Kidney (tissue), 14 donors: ENCODE measurements around the gene ZNF445. TPM values are rescaled to one million over a fixed set of nuclear protein-coding genes. Genes with fewer than 3 reads are reported as not detected.

ENCODE experiments used
- DNase-seq, 5 donors: peaks; one replicate each; pipeline ENCODE4 v3.0.0-alpha.2; 2013 to 2020
- FAIRE-seq: peaks from 2 replicates; lab custom pipeline; 2012; peaks lifted over from hg19 to GRCh38; lab: Jason Lieb, UNC
- H3K27ac ChIP-seq, 2 donors: one replicate each; pipeline ENCODE4 v1.7.0; 2013; ENCODE audit warnings: low read depth in 2 of 2, low read length in 2 of 2, inconsistent platforms in 1 of 2
- H3K27me3 ChIP-seq: one replicate; pipeline ENCODE4 v1.7.1; 2013; ENCODE audit warnings: low read length, inconsistent platforms; ENCODE audit not compliant: control insufficient read depth, insufficient read depth
- H3K36me3 ChIP-seq, 3 donors: one replicate each; pipeline versions ENCODE4 v1.7.0 to v1.7.1; 2013; ENCODE audit warnings: low read length in 3 of 3, control low read depth in 1 of 3, inconsistent platforms in 1 of 3; ENCODE audit not compliant: insufficient read depth in 3 of 3, control insufficient read depth in 2 of 3
- H3K4me1 ChIP-seq, 3 donors: one replicate each; pipeline versions ENCODE4 v1.7.0 to v1.7.1; 2013; ENCODE audit warnings: low read length in 3 of 3, inconsistent platforms in 1 of 3, low read depth in 1 of 3; ENCODE audit not compliant: control insufficient read depth in 2 of 3, insufficient read depth in 2 of 3
- H3K4me3 ChIP-seq, 3 donors: one replicate each; pipeline versions ENCODE4 v1.7.0 to v1.8.1; 2013; ENCODE audit warnings: low read length in 3 of 3, control low read depth in 1 of 3, inconsistent platforms in 1 of 3
- H3K9ac ChIP-seq, 3 donors: one replicate each; pipeline versions ENCODE4 v1.7.0 to v1.7.1; 2013; ENCODE audit warnings: low read length in 3 of 3, control low read depth in 1 of 3, inconsistent platforms in 1 of 3
- H3K9me3 ChIP-seq, 3 donors: one replicate each; pipeline versions ENCODE4 v1.7.0 to v1.7.1; 2013; ENCODE audit warnings: low read length in 3 of 3, control low read depth in 1 of 3, inconsistent platforms in 1 of 3; ENCODE audit not compliant: control insufficient read depth in 2 of 3, insufficient read depth in 1 of 3
- intact Hi-C: fragments of 100-400 bp; cut with DNase I; formaldehyde crosslinking; loops from one replicate; pipeline ENCODE4 v1.11.1; 2022
- polyA plus RNA-seq: library from polyadenylated mRNA; stranded (reverse); fragments of 350-450 nt; fragmentation: Illumina TruSeq; extraction: RNeasy Lipid Tissue Mini Kit (QIAGEN cat#74804); gene quantifications from one replicate; pipeline ENCODE4 v1.2.3, GENCODE V29; 2014; ENCODE audit warnings: low read depth, low replicate concordance; ENCODE audit not compliant: insufficient read depth
- total RNA-seq: library from RNA; stranded (reverse); fragmentation: NEBNext Ultra II Directional; extraction: Animal tissue kit (Norgen Biotek cat#: 25700); gene quantifications from one replicate; pipeline ENCODE4 v1.2.1, GENCODE V29; 2021
- TF ChIP-seq, protein P1 (sequence below): IDR thresholded peaks from 3 replicates; pipeline ENCODE4 v1.5.1; 2012; ENCODE audit warnings: mild to moderate bottlenecking, moderate library complexity, borderline replicate concordance; ENCODE audit not compliant: insufficient read depth; ENCODE audit errors: extremely low read depth
- donor health status: control.
- donor health status: control.
- donor health status: control.
- donor health status: control.
- donor health status: control.
- donor health status: DM: yes; HTN: yes; CAD: no.
- donor health status: Normal renal cell carcinoma (clear cell type).

ZNF445 gene
- total and polyA plus RNA-seq, 2 donors from 2014 or later = 2.3 to 19.6 TPM

DNA sequence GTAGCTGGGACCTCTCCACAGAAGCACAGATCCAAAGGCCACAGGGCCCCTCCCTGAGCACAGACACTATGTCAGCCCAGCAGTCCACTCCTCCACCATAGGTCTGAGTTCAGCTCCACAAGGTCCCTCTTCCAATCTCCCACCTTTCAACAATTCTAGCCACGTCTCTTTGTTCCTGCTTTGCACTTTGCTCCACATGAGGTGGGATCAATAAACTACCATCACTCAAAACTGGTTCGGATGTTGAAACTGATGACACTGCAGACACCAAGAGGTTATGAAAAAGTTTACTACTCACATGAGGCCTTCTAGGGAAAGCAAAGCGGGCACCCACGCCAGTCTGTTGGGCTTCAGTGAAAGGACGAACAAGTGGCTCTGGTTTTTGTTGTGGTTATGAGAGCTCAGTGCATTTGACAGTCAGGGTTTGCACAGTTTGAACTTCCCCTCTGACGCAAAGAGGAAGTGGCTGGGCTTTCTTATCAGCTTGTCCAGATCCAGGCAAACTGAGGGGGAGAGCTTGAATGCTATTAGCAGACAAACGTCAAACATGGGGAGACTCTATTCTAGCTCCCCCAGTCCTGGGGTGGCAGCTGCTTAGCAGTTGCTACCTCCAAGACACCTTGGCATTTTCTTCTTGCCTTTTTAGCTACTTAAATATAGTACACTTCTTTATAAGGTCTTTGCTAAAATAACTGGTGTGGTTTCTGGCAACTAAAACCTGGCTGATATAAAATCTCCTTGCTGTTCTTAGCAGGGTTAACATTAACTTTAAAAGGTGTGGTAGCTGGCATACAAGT lies 37.8 kb downstream of the ZNF445 start:
- TF ChIP-seq, protein P1, sequence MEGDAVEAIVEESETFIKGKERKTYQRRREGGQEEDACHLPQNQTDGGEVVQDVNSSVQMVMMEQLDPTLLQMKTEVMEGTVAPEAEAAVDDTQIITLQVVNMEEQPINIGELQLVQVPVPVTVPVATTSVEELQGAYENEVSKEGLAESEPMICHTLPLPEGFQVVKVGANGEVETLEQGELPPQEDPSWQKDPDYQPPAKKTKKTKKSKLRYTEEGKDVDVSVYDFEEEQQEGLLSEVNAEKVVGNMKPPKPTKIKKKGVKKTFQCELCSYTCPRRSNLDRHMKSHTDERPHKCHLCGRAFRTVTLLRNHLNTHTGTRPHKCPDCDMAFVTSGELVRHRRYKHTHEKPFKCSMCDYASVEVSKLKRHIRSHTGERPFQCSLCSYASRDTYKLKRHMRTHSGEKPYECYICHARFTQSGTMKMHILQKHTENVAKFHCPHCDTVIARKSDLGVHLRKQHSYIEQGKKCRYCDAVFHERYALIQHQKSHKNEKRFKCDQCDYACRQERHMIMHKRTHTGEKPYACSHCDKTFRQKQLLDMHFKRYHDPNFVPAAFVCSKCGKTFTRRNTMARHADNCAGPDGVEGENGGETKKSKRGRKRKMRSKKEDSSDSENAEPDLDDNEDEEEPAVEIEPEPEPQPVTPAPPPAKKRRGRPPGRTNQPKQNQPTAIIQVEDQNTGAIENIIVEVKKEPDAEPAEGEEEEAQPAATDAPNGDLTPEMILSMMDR = no peak
- H3K9ac ChIP-seq = peak overlapping the region in 2 of 3 donors; percentile 34 to 68

DNA sequence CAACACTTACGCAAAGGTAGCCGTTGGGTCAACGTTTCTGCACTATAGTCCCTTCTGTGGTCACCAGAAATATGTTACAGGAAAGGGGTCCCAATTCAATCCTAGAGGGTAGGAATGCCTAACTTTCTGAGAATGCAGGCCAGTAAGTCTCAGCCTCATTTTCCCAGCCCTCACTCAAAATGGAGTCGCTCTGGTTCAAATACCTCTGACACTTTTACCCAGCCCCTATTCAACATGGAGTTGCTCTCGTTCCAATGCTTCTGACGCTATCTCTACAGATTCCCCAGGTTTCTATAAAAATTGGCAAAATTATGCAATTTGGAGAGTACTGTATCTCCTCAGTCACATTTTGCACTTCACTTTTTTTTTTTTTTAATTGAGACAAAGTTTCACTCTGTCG lies 39.7 kb downstream of the ZNF445 start:
- TF ChIP-seq, protein P1 = no peak
- no peaks in the 10 kb centered on the region for H3K27me3 ChIP-seq
- no peaks in the 10 kb centered on the region for H3K9me3 ChIP-seq
- FAIRE-seq = no peak
- intact Hi-C loops = no loop called here
- H3K9ac ChIP-seq = no peak overlapping the region
- no peak overlapping the region for H3K27ac ChIP-seq
- DNase-seq = no peak
- H3K36me3 ChIP-seq = no peaks in the 10 kb centered on the region
- H3K4me1 ChIP-seq = peaks cover 0 to 10% (median 9%) of the 10 kb centered on the region in 3 donors
- H3K4me3 ChIP-seq = no peak overlapping the region

More for the DNA sequence above, 37.8 kb downstream of the ZNF445 start:
- Histone ChIP-seq H3K27me3 (no peaks in the 10 kb centered on the region), H3K4me3 (peak overlapping the region in 2 of 3 donors; percentile 30 to 39), H3K27ac (peak overlapping the region; percentile 83 to 94), H3K36me3 (peaks cover 0 to 4% (median 0%) of the 10 kb centered on the region in 3 donors), H3K9me3 (no peaks in the 10 kb centered on the region), H3K4me1 (peaks cover 0 to 10% (median 9%) of the 10 kb centered on the region in 3 donors)
- no peak for FAIRE-seq
- DNase-seq = peak in 4 of 5 donors; percentile 11 to 77 (median 46)
- intact Hi-C loops = no loop called here

DNA sequence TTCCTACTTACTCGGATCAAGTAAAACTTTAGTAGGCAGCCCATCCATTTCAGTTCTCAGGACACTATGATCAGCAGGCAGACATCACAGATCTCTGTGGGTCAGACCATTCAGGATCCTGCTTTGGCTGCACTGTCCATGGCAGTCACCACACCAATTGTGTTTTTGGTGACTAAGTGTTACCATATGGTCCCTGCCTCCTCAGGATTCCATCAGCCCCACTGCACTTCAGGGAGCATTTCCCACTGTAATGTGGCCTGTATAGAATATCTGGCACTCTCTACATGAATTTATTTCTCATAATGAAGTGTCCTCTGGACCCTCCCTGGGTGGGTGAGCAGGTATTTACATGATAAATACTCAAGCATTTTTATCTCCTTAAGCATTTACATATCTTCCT lies 41.3 kb downstream of the ZNF445 start:
- DNase-seq (no peak), FAIRE-seq (no peak)
- Histone ChIP-seq H3K9ac (no peak overlapping the region), H3K27ac (no peak overlapping the region), H3K36me3 (no peaks in the 10 kb centered on the region), H3K4me1 (peaks cover 0 to 10% (median 9%) of the 10 kb centered on the region in 3 donors), H3K9me3 (no peaks in the 10 kb centered on the region), H3K27me3 (no peaks in the 10 kb centered on the region), H3K4me3 (no peak overlapping the region)
- intact Hi-C loops = no loop called here
- TF ChIP-seq, protein P1 = no peak
